HAP-1 (cell line): Measurements from ENCODE around the gene THRB.

ENCODE experiments used
- DNase-seq, 2 experiments: peaks; one replicate each; pipeline ENCODE4 v3.0.0-alpha.2; 2016 to 2020; ENCODE audit warnings: low spot score in 2 of 2
- H3K27me3 ChIP-seq: fragments of 250-450 bp; sonication (Bioruptor Pico); 2 replicates; pipeline ENCODE4 v1.5.1; 2020; ENCODE audit warnings: low read depth, mild to moderate bottlenecking, moderate library complexity
- H3K36me3 ChIP-seq: fragments of 250-450 bp; sonication (Bioruptor Pico); replicated peaks from 2 replicates; pipeline ENCODE4 v1.5.1; 2020; ENCODE audit warnings: mild to moderate bottlenecking
- H3K4me1 ChIP-seq: fragments of 250-450 bp; sonication (Bioruptor Pico); 2 replicates; pipeline ENCODE4 v1.5.1; 2020; ENCODE audit warnings: mild to moderate bottlenecking
- H3K4me3 ChIP-seq: fragments of 250-450 bp; sonication (Bioruptor Pico); 2 replicates; pipeline ENCODE4 v1.5.1; 2020; ENCODE audit warnings: mild to moderate bottlenecking, moderate library complexity
- H3K9me3 ChIP-seq: fragments of 250-450 bp; sonication (Bioruptor Pico); 2 replicates; pipeline ENCODE4 v1.5.1; 2020; ENCODE audit warnings: mild to moderate bottlenecking, moderate library complexity
- in situ Hi-C: fragments of 300-500 bp; cut with MboI; formaldehyde crosslinking; loops from 3 replicates; pipeline ENCODE4 v1.14.3; 2020; ENCODE audit warnings: low sequenced_read_pairs, inconsistent platforms, mixed read lengths

Gene THRB

DNA sequence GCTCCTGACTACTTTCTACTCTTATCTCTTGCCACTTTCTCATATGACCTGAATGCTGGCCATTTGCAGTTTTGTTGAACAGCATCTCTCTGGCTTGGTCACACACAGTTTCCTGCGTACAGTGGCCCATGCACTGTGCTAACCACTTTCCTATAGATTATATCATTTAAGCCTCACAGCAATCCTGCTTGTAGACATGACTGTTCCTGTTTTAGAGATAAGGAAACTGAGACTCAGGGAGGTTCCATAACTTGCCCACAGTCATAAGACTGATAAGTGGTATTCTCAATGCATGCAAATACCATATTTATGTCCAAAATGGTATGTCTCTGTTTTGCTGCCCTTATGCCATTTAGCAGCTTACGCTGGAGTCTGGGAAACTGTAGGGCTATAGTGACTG lies 320.0 kb downstream of the THRB start:
- H3K4me3 ChIP-seq, result no peak overlapping the region
- no peaks in the 10 kb centered on the region for H3K36me3 ChIP-seq
- H3K4me1 ChIP-seq, result peaks cover 8% of the 10 kb centered on the region
- H3K27me3 ChIP-seq, result no peaks in the 10 kb centered on the region
- in situ Hi-C loops, result no loop called here
- H3K9me3 ChIP-seq, result no peaks in the 10 kb centered on the region
- DNase-seq, result no peak

DNA sequence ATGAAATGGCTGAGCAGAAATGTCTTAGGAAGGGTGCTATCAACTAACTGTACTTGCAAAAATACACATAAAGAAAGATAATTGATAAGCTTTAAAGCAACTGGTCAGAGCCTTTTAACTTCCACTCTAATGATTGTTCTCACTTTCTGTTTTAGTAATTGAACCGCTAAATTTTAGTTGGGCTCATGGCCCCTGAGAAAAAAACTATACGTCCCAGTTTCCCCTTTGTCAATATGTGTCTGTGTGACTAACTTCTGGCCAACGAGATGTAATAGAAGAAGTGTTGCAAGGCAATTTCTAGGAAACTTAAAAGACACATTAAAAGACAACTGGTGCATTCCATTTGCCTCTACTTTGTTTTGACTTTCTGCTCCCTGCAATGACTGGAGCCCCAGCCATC lies 325.7 kb downstream of the THRB start:
- H3K4me3 ChIP-seq, result no peak overlapping the region
- DNase-seq, result no peak
- H3K9me3 ChIP-seq, result no peaks in the 10 kb centered on the region
- no peaks in the 10 kb centered on the region for H3K27me3 ChIP-seq
- no peaks in the 10 kb centered on the region for H3K36me3 ChIP-seq
- peaks cover 8% of the 10 kb centered on the region for H3K4me1 ChIP-seq
- in situ Hi-C loops, result no loop called here

DNA sequence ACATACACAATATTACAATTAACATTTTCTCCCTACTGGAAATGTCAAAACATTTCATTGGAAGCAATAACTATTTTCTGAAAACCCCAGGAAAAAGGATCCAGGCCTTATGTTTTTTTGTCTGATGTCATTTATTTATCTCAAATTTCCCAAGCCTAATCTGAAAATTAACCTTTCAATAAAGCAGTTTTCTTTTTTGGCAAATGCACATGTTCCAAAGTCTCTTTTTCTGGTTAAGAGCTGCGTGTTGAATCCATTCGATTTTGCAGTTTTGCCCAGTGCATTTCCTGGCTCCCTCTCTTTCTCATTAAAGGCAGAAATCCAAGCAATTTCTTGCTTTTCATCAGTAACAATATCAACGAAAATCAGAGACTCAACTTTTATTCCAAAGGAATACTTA lies 327.2 kb downstream of the THRB start:
- DNase-seq, result no peak
- H3K4me1 ChIP-seq, result peaks cover under 1% of the 10 kb centered on the region; the same call in 1 of the 2 replicates
- no peaks in the 10 kb centered on the region for H3K9me3 ChIP-seq
- H3K27me3 ChIP-seq, result no peaks in the 10 kb centered on the region
- H3K36me3 ChIP-seq, result no peaks in the 10 kb centered on the region
- no peak overlapping the region for H3K4me3 ChIP-seq
- in situ Hi-C loops, result no loop called here

DNA sequence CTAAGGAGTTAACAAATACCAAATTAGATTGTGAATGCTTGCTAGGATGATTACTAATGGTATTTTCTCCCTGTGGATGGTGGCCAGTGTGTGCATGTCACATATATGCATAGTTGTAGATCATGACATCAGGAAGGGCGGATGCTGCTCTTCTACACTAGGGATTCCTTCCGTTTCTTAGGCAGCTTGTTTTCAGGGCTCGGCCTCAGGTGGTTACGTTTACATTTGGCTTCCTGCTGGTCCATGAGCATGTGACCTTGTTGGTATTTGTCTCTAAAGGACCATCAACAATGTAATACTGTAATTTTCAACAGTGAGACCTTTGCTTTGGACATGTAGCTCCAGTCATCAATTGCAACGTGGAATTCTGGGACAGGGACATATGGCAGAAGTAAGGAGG lies 328.1 kb downstream of the THRB start:
- no peak for DNase-seq
- in situ Hi-C loops, result no loop called here

DNA sequence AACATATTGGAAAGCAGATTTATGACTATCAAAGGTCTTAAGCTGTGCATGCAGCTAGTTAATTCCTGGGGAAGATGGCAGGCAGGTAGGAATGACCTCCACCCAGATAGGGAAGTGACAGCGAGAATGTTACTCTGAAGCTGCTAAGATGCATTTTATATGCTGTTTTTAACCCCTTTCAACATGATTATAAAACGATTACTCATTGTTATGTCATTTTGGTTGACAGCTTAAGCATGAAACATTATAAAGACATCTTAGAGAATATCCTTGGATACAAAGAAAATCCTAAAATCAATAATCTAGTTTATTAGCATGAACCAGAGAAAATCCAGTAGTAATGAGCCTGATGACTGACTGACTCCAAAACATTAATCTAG lies 329.1 kb downstream of the THRB start:
- Histone ChIP-seq H3K4me1 (no peaks in the 10 kb centered on the region), H3K4me3 (no peak overlapping the region), H3K9me3 (no peaks in the 10 kb centered on the region), H3K36me3 (no peaks in the 10 kb centered on the region), H3K27me3 (no peaks in the 10 kb centered on the region)
- in situ Hi-C loops, result no loop called here
- peak in 1 of 2 experiments; percentile 4 for DNase-seq

More for the DNA sequence above, 328.1 kb downstream of the THRB start:
- Histone ChIP-seq H3K4me3 (no peak overlapping the region), H3K9me3 (no peaks in the 10 kb centered on the region), H3K27me3 (no peaks in the 10 kb centered on the region), H3K4me1 (no peaks in the 10 kb centered on the region), H3K36me3 (no peaks in the 10 kb centered on the region)

DNA sequence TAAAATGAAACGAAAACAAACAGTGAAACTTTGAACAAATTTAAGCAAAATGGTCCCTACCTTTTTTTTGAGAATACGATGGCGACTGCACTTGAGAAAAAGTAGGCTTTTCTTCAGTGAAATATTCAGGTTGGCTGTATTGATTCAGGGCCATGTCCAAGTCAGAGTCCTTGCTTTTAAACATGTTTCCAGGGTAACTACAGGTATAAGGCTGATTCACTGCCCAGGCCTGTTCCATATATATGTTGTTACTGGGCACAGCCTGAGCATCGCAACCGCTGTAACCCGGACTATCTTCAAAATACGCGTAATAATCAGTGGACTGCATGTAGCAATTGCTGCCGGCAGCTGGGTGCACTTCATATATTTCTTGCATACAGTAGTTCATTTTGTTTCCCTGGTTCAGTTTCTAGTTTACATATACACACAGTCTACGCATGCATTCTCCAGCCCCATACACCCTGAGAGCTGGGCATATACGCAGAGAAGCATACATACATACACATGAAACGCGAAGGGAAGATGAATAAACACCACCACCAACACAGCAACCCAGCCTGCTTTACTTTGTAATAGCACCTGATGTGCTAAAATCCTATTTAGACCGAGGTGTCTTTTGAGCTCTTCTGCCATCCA lies 329.6 kb downstream of the THRB start:
- DNase-seq, result no peak
- in situ Hi-C loops, result no loop called here
- H3K4me1 ChIP-seq, result no peaks in the 10 kb centered on the region

DNA sequence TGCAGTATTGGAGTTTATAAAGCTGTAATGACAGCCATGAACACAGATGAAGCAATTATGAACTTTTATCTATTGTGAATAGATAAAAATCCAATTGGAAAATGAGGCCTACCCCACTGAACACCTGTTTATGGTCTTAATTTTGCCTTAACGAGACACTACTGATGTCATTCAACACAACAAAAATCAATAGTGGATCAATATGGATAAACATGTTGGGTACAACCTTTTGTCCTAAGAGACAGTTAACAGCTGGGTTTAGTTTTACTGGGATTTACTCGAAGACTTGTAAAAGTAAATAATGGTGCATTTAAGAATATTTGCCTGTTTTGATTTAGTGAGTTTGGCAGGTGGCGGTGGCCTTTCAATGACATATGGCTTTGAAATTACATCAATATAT lies 331.7 kb downstream of the THRB start:
- no peak for DNase-seq
- no peaks in the 10 kb centered on the region for H3K27me3 ChIP-seq
- in situ Hi-C loops, result no loop called here
- no peaks in the 10 kb centered on the region for H3K9me3 ChIP-seq
- H3K4me3 ChIP-seq, result no peak overlapping the region
- no peaks in the 10 kb centered on the region for H3K36me3 ChIP-seq
- no peaks in the 10 kb centered on the region for H3K4me1 ChIP-seq

More for the DNA sequence above, 329.6 kb downstream of the THRB start:
- Histone ChIP-seq H3K27me3 (no peaks in the 10 kb centered on the region), H3K36me3 (no peaks in the 10 kb centered on the region), H3K4me3 (no peak overlapping the region), H3K9me3 (no peaks in the 10 kb centered on the region)

DNA sequence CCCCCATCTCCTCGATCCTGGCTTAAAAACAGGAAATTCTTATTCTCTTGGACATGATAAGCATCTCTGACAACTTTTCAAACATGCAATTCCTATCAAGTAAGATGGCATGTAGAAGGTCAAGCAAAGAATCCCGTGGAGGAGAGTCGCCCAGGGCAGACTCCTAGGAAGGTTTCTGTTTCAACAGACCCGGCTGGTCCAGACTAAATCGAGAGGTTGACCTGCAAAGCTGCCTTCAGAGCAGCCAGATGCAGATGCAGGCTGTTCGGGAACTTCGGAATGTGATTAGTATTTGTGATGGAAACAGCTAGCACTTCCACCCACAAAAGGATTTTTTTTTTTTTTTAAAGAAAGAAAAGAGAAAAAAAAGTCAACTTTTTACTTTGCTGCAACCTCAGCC lies 332.8 kb downstream of the THRB start:
- Histone ChIP-seq H3K4me1 (no peaks in the 10 kb centered on the region), H3K27me3 (no peaks in the 10 kb centered on the region), H3K36me3 (no peaks in the 10 kb centered on the region), H3K9me3 (no peaks in the 10 kb centered on the region), H3K4me3 (no peak overlapping the region)
- DNase-seq, result no peak
- in situ Hi-C loops, result no loop called here

DNA sequence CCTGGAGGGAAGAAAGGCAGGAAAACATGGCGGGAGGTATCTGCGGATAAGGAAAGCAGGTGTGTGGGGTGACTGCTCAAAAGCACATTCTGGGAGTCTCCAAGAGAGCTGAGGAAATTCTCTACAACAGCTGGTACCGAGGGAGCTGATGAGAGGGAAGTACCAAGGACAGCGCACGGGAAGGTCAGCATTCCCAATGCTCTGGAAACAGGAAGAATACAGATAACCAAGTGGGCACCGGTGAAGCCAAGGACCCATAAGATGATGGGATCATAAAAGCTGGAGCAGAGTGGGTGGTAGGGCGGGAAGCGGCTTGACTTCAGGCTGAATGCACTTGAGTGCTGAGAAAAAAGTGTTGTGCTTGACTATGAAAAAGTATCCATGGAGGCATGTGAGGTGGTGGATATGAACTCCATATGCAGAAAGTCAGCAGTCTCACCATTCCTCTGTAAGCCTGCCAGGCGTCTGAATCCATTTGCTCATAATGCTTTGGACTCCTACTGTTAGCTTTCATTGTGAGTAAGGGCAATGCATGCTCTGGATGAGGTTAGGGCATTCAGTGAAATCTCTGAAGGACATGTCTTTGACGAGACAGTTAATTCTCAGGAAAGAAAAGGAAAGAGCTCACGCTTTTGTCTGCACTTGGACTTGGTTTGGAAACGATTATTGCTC lies 334.1 kb downstream of the THRB start:
- Histone ChIP-seq H3K36me3 (no peaks in the 10 kb centered on the region), H3K4me1 (no peaks in the 10 kb centered on the region), H3K9me3 (no peaks in the 10 kb centered on the region), H3K4me3 (no peak overlapping the region), H3K27me3 (no peaks in the 10 kb centered on the region)
- in situ Hi-C loops, result no loop called here
- peak in 1 of 2 experiments; percentile 23 for DNase-seq

DNA sequence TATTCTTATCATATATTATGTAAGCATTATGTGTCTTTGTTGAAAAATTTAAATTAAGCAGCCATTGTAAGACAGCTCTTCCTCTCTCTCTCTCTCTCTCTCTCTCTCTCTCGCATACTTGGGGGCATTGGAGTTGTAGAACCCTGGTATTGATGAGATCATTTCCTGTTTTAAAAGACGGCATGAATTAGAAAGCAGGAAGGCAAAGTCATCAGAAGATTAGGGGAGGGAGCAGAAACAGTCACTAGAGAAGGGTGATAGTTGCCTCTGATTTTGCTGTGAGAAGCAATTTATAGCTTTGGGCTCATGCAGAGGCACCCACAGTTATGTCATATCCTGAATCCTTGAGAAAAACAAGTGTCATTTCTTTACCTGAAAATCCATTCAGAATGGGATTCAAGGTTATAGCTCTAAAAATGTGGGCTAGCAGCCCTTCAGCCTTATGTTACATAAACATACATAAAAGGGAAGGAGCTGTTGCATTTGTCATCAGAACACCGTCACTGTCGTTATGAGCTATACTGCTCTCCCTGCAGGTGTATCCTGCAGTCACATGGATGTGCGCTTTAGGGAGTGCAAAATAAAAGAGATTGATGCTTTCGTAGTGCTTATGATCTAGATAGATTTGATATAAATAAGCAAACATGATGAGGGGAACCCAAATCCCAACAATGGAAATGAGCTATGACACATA lies 335.7 kb downstream of the THRB start:
- in situ Hi-C loops, result no loop called here
- no peaks in the 10 kb centered on the region for H3K27me3 ChIP-seq
- no peak overlapping the region for H3K4me3 ChIP-seq
- no peak for DNase-seq
- H3K4me1 ChIP-seq, result no peaks in the 10 kb centered on the region
- no peaks in the 10 kb centered on the region for H3K9me3 ChIP-seq
- H3K36me3 ChIP-seq, result no peaks in the 10 kb centered on the region

DNA sequence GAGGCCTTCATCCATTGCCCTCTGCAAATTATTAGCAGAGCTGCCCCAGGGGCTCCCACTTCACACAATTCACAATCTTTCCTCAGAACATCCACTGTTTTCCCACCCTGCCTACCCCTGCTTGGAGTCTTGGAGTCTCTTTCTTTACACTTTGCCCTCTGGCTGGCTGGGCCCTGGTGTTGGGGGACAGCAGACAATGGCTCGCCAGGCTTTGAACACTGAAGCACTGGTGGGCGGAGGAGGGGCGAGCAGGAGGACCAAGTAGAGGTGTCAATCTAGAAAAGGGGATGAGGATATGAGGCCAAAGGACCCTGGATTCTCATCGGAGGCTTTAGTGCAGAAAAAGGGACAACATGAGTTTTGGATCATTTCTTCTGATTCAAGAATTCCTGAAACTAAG lies 337.5 kb downstream of the THRB start:
- H3K4me3 ChIP-seq, result no peak overlapping the region
- no peaks in the 10 kb centered on the region for H3K9me3 ChIP-seq
- H3K27me3 ChIP-seq, result no peaks in the 10 kb centered on the region
- no peaks in the 10 kb centered on the region for H3K4me1 ChIP-seq
- H3K36me3 ChIP-seq, result no peaks in the 10 kb centered on the region
- DNase-seq, result no peak
- in situ Hi-C loops, result no loop called here

DNA sequence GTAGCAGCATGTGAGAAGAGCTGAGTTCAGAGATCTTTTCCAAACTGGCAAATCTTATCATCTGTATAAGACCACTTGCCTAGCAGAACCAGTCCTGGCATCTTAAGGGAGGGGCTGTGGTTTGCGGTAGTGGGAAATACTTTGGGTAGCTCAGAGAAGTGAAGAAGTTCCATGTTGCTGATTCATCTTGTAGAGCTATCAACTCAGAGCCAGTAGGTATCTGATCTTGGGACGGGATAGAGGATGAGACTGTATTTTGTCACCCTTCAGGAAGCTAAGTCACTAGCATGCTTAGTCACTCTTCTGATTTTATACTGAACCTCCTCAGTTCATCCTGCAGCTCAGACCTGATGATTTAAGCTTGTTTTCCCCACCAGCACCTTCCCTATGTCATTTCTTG lies 338.2 kb downstream of the THRB start:
- Histone ChIP-seq H3K36me3 (no peaks in the 10 kb centered on the region), H3K4me3 (no peak overlapping the region), H3K9me3 (no peaks in the 10 kb centered on the region), H3K4me1 (no peaks in the 10 kb centered on the region), H3K27me3 (no peaks in the 10 kb centered on the region)
- no peak for DNase-seq
- in situ Hi-C loops, result no loop called here

DNA sequence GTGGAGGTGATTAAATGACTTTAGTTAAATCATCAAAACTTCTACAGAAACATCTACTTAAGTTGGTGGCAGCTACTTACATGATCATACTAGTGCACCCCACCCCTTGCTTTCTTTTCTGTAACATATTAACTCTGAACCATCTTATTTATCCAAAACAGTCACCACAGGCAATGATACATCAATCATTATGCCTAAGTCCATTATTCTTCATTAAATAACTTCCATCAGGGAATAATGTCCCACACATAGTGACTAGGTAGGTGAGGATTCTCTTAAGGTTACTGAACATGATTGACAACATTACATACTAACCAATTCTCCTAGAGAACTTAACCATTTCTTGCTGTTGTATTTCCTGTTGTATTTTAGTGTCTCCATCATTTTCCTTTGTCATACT lies 339.4 kb downstream of the THRB start:
- in situ Hi-C loops, result no loop called here
- Histone ChIP-seq H3K36me3 (no peaks in the 10 kb centered on the region), H3K9me3 (no peaks in the 10 kb centered on the region), H3K4me3 (no peak overlapping the region), H3K27me3 (no peaks in the 10 kb centered on the region), H3K4me1 (no peaks in the 10 kb centered on the region)
- no peak for DNase-seq

DNA sequence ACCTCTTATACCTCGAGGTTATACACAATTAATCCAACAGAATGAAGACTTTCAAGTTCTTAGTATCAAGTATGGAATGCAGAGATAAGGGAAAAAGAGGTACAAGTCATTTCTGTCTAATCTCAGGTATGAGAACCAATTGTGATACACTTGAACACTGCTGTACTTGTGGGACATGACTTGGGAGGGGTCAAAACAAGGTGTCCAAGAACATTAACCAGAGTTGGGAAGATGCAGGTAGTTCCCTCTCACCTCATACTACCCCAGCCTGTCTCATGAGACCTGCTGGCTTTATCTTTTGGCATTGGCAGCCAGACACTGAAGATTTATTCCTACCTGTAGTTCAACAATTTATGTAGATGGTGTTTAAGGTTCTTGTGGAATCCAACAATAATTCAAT lies 339.9 kb downstream of the THRB start:
- H3K4me3 ChIP-seq, result no peak overlapping the region
- no peaks in the 10 kb centered on the region for H3K27me3 ChIP-seq
- no peaks in the 10 kb centered on the region for H3K4me1 ChIP-seq
- in situ Hi-C loops, result no loop called here
- no peaks in the 10 kb centered on the region for H3K36me3 ChIP-seq
- no peaks in the 10 kb centered on the region for H3K9me3 ChIP-seq
- DNase-seq, result no peak
